HepG2 (cell line): ENCODE measurements around the gene ARHGEF39. TPM values are rescaled to one million over a fixed set of nuclear protein-coding genes. Genes with fewer than 3 reads are reported as not detected.

Experiments used
- ATAC-seq: fragments of 200-7000 bp; cut with Tn5 transposase; 3 replicates; pipeline ENCODE4 v1.9.1; 2020; ENCODE audit warnings: mild to moderate bottlenecking, moderate library complexity
- BruUV-seq: library from RNA; stranded (reverse); fragments of 400-500 nt; replicated peaks from 2 replicates; lab custom pipeline; 2021; lab: Mats Ljungman, UMichigan
- CTCF ChIA-PET: fragments of 300-600 bp; formaldehyde crosslinking; extraction: SDS; loops from one replicate; lab custom pipeline; 2021; ENCODE audit warnings: low total read pairs, inconsistent platforms, low intra/inter-chr PET ratio; lab: Yijun Ruan, JAX
- POLR2A ChIA-PET: fragments of 350-600 bp; sonication (Branson Sonifier 250); formaldehyde crosslinking; loops from one replicate; lab custom pipeline; 2020; ENCODE audit warnings: antibody characterized with exemption, inconsistent platforms; lab: Yijun Ruan, JAX
- DNase-seq: peaks from one replicate; pipeline ENCODE4 v3.0.0-alpha.2; 2015; ENCODE audit warnings: low spot score
- FAIRE-seq: peaks from 3 replicates; lab custom pipeline; 2011; peaks lifted over from hg19 to GRCh38; lab: Jason Lieb, UNC
- H2AFZ ChIP-seq: one replicate; pipeline ENCODE4 v1.6.1; 2011; ENCODE audit warnings: low read length, inconsistent platforms
- H3K27ac ChIP-seq: fragments of 300-600 bp; 3 replicates; pipeline ENCODE4 v1.8.0; 2011; ENCODE audit warnings: mixed run types, mild to moderate bottlenecking, mixed read lengths, low read length, inconsistent platforms; ENCODE audit not compliant: insufficient read depth; ENCODE audit errors: extremely low read length
- H3K27me3 ChIP-seq, 2 experiments: fragments of 200-600 bp in 1 of 2; 2 replicates in 1 of 2; 3 replicates in 1 of 2; pipeline versions ENCODE4 v1.6.0 to v1.8.0; 2011; ENCODE audit warnings: low read length in 2 of 2, mild to moderate bottlenecking in 2 of 2, moderate library complexity in 2 of 2, inconsistent platforms in 1 of 2; ENCODE audit not compliant: insufficient read depth in 2 of 2, control insufficient read depth in 1 of 2
- H3K36me3 ChIP-seq, 2 experiments: fragments of 200-600 bp in 1 of 2; replicated peaks in 1 of 2; 2 replicates in 1 of 2; 3 replicates in 1 of 2; pipeline versions ENCODE4 v1.5.1 to v1.8.0; 2011; ENCODE audit warnings: low read length in 2 of 2, inconsistent platforms in 1 of 2; ENCODE audit not compliant: insufficient read depth in 2 of 2, control insufficient read depth in 1 of 2
- H3K4me1 ChIP-seq: 2 replicates; pipeline ENCODE4 v1.5.1; 2012; ENCODE audit warnings: low read length, inconsistent platforms; ENCODE audit not compliant: insufficient read depth
- H3K4me2 ChIP-seq: 2 replicates; pipeline ENCODE4 v1.6.0; 2011; ENCODE audit warnings: low read depth, low read length, inconsistent platforms
- H3K4me3 ChIP-seq, 3 experiments: fragments of 200-600 bp in 1 of 3; sonication (generic), shearing (Covaris generic) in 1 of 3; replicated peaks in 1 of 3; 2 replicates each; pipeline ENCODE4 v1.5.1; 2011 to 2016; ENCODE audit warnings: low read length in 3 of 3, inconsistent platforms in 2 of 3, low read depth in 2 of 3, mild to moderate bottlenecking in 2 of 3, control low read depth in 1 of 3, mixed read lengths in 1 of 3; ENCODE audit not compliant: insufficient read depth in 1 of 3
- H3K79me2 ChIP-seq: one replicate; pipeline ENCODE4 v1.6.1; 2011; ENCODE audit warnings: low read length, inconsistent platforms; ENCODE audit not compliant: insufficient read depth
- H3K9ac ChIP-seq: 2 replicates; pipeline ENCODE4 v1.6.0; 2011; ENCODE audit warnings: mild to moderate bottlenecking, low read depth, low read length, inconsistent platforms; ENCODE audit not compliant: insufficient read depth
- H3K9me3 ChIP-seq: 2 replicates; pipeline ENCODE4 v1.5.1; 2012; ENCODE audit warnings: mild to moderate bottlenecking, low read length
- H4K20me1 ChIP-seq: 2 replicates; pipeline ENCODE4 v1.6.0; 2011; ENCODE audit warnings: inconsistent platforms, mild to moderate bottlenecking, low read length, moderate library complexity; ENCODE audit not compliant: insufficient read depth
- ATF7 ChIP-seq, 2 experiments: fragments of 450-650 bp in 1 of 2; sonication (generic) in 1 of 2; formaldehyde crosslinking in 1 of 2; IDR thresholded peaks; 2 replicates each; pipeline versions ENCODE4 v1.4.0 to v1.6.1; 2016 to 2020; ENCODE audit warnings: antibody characterized with exemption in 1 of 2, mild to moderate bottlenecking in 1 of 2, missing genetic modification reagents in 1 of 2
- CENPX ChIP-seq: sonication (generic); formaldehyde crosslinking; IDR thresholded peaks from 2 replicates; pipeline ENCODE4 v1.9.0; 2021; ENCODE audit warnings: mild to moderate bottlenecking, missing genetic modification reagents, moderate library complexity
- GATAD1 ChIP-seq: IDR thresholded peaks from 2 replicates; pipeline ENCODE4 v1.6.1; 2016; ENCODE audit warnings: missing genetic modification reagents, missing compliant biosample characterization
- HMG20A ChIP-seq: IDR thresholded peaks from 2 replicates; pipeline ENCODE4 v1.6.1; 2016; ENCODE audit warnings: borderline replicate concordance
- MZF1 ChIP-seq: sonication (generic); formaldehyde crosslinking; IDR thresholded peaks from 2 replicates; pipeline ENCODE4 v1.8.1; 2023; ENCODE audit warnings: mild to moderate bottlenecking, missing genetic modification reagents, borderline replicate concordance
- ZNF253 ChIP-seq: sonication (generic); formaldehyde crosslinking; IDR thresholded peaks from 2 replicates; pipeline ENCODE4 v1.8.0; 2022; ENCODE audit warnings: mild to moderate bottlenecking, missing genetic modification reagents, borderline replicate concordance
- ZNF296 ChIP-seq: sonication (generic); formaldehyde crosslinking; conservative IDR thresholded peaks from 2 replicates; pipeline ENCODE4 v1.5.0; 2020; ENCODE audit warnings: mild to moderate bottlenecking, missing genetic modification reagents
- ZNF879 ChIP-seq: sonication (generic); formaldehyde crosslinking; IDR thresholded peaks from 2 replicates; pipeline ENCODE4 v1.8.1; 2023; ENCODE audit warnings: missing genetic modification reagents
- WGBS: methylation state at CpG from one replicate; pipeline ENCODE4 v1.1.6; 2017; ENCODE audit warnings: low lambda C conversion rate; 5-methylcytosine and 5-hydroxymethylcytosine counted together
- in situ Hi-C: cut with HindIII; loops from 2 replicates; pipeline ENCODE4 v1.10.0; 2017; ENCODE audit warnings: low pct_unique_long_range_greater_than_20kb; ENCODE audit not compliant: extremely low pct_ligation_motif_present
- intact Hi-C: fragments of 100-400 bp; cut with micrococcal nuclease; formaldehyde crosslinking; loops from one replicate; pipeline ENCODE4 v1.10.0; 2022; ENCODE audit not compliant: unreplicated experiment
- polyA plus RNA-seq, 8 experiments: library from polyadenylated mRNA; depleted of rRNA in 3 of 8; stranded (reverse) in 7 of 8; unstranded in 1 of 8; fragments of >200 nt; fragmentation: Illumina TruSeq in 4 of 8; extraction: Trizol in 4 of 8; gene quantifications; 2 replicates each; pipeline versions ENCODE4 v1.2.1 to v1.2.3, GENCODE V29; 2011 to 2016; ENCODE audit warnings: low read depth in 4 of 8, missing spikeins in 1 of 8, mixed read lengths in 1 of 8; ENCODE audit not compliant: insufficient read depth in 1 of 8
- total RNA-seq, 5 experiments: library from RNA; depleted of rRNA; stranded (reverse); fragments of >200 nt; fragmentation: Illumina TruSeq; extraction: Trizol; gene quantifications; 2 replicates each; pipeline ENCODE4 v1.2.3, GENCODE V29; 2016; ENCODE audit warnings: low read depth in 1 of 5
- TF ChIP-seq, protein P1 (sequence below), 2 experiments: fragments of 450-650 bp in 1 of 2; sonication (generic) in 1 of 2; formaldehyde crosslinking; IDR thresholded peaks; 2 replicates each; pipeline versions ENCODE4 v1.5.0 to v1.8.0; 2020 to 2022; ENCODE audit warnings: mild to moderate bottlenecking in 1 of 2, missing genetic modification reagents in 1 of 2
- TF ChIP-seq, protein P2 (sequence below): sonication (generic); formaldehyde crosslinking; IDR thresholded peaks from 2 replicates; pipeline ENCODE4 v1.4.0; 2020; ENCODE audit warnings: missing genetic modification reagents
- TF ChIP-seq, protein P3 (sequence below): sonication (generic); formaldehyde crosslinking; IDR thresholded peaks from 2 replicates; pipeline ENCODE4 v1.4.0; 2020; ENCODE audit warnings: low read depth, missing genetic modification reagents

ARHGEF39 gene
- total and polyA plus RNA-seq, 2 of the 13 experiments (the other 11 are each of a cell fraction or from before 2014, with no cell fraction given) = 11.2 to 12.3 TPM

DNA sequence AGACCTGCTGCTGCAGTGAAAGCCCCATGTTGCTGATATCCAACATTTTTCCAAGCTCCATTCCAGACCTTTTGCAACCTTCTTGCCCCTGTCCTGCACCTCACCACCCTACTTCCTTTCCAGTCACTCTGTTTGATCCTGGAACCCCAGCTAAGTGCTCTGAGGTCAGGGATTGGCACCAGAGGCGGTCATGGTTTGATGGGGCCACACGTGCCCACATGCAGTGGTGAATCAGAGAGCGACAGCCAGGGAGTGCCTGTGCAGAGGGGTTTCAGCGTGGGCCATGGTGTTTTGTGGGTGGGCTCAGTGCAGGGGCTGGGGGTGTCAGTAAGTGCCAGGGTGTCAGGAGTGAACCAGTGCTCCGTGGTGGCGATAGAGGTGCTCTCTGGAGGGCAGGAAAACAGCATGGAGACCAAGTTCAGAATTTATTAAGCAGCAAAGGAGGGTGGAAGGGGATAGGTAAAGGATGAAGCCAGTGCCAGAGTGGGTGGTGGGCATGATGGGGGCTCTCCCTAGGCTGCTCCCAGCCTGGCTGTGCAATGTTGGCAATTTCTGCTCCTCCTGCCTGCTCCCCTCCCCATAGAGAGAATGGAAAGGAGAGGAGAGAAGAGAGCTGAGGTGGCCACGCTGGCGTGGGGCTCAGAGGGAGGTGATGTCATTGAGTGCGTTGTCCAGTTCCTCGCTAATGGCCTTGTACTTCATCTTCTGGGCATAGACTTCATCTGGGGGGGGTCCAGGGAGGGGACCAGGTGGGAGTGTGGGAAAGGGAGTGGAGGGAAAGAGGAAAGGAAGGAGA is 17.7 kb upstream of the ARHGEF39 start:
- ChIA-PET POLR2A (no interaction called here), CTCF (no interaction called here)
- Histone ChIP-seq H3K36me3 (no peaks in the 10 kb centered on the region), H3K4me1 (peaks cover 28% of the 10 kb centered on the region), H3K4me2 (no peak overlapping the region), H3K4me3 (no peak overlapping the region), H3K27ac (no peak overlapping the region), H3K9me3 (no peaks in the 10 kb centered on the region), H2AFZ (no peak overlapping the region), H4K20me1 (no peaks in the 10 kb centered on the region), H3K79me2 (no peaks in the 10 kb centered on the region), H3K27me3 (no peaks in the 10 kb centered on the region), H3K9ac (no peak overlapping the region)
- FAIRE-seq (no peak), DNase-seq (no peak), ATAC-seq (no peak)
- intact Hi-C loops = no loop called here
- 89% methylated on average over 10 of the region's 10 CpGs for WGBS
- no TSS peak for BruUV-seq
- TF ChIP-seq ZNF879 (CRISPR knock-in tag) (no peak), ZNF253 (CRISPR knock-in tag) (no peak), ATF7 (IDR thresholded peaks at IDR 0.05) (0 out of 2 replicates have a peak, but pooled peaks have one; percentile 5), ATF7 (CRISPR knock-in tag; IDR thresholded peaks at IDR 0.05) (no peak)
- in situ Hi-C loops = no loop called here

DNA sequence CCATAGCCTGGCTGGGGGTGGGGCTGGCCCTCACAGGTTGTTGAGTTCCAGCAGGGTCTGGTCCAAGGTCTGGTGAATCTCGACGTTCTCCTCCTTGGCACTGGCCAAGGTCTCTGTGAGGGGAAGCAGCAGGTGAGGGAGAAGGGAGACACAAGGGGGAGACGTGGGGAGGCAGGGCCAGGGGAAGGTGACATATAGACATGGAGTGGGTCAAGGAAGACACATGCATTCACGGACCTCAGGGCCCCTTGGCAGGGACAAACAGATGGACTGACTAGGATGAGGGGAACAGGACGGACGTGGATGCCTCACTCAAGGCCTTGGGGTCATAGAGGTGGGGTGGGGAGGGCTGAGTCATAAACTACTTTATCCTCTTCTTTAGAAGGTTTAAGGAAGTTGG is 17.1 kb upstream of the ARHGEF39 start:
- no peak for ATAC-seq
- BruUV-seq = no TSS peak
- TF ChIP-seq HMG20A (CRISPR knock-in tag) (no peak), ZNF296 (CRISPR knock-in tag) (no peak), GATAD1 (no peak), CENPX (CRISPR knock-in tag) (no peak), MZF1 (CRISPR knock-in tag) (no peak)
- TF ChIP-seq, protein P1, sequence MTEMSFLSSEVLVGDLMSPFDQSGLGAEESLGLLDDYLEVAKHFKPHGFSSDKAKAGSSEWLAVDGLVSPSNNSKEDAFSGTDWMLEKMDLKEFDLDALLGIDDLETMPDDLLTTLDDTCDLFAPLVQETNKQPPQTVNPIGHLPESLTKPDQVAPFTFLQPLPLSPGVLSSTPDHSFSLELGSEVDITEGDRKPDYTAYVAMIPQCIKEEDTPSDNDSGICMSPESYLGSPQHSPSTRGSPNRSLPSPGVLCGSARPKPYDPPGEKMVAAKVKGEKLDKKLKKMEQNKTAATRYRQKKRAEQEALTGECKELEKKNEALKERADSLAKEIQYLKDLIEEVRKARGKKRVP (CRISPR knock-in tag; IDR thresholded peaks at IDR 0.05) = no peak
- TF ChIP-seq, protein P2, sequence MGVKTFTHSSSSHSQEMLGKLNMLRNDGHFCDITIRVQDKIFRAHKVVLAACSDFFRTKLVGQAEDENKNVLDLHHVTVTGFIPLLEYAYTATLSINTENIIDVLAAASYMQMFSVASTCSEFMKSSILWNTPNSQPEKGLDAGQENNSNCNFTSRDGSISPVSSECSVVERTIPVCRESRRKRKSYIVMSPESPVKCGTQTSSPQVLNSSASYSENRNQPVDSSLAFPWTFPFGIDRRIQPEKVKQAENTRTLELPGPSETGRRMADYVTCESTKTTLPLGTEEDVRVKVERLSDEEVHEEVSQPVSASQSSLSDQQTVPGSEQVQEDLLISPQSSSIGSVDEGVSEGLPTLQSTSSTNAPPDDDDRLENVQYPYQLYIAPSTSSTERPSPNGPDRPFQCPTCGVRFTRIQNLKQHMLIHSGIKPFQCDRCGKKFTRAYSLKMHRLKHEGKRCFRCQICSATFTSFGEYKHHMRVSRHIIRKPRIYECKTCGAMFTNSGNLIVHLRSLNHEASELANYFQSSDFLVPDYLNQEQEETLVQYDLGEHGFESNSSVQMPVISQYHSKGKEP = no peak
- TF ChIP-seq, protein P3, sequence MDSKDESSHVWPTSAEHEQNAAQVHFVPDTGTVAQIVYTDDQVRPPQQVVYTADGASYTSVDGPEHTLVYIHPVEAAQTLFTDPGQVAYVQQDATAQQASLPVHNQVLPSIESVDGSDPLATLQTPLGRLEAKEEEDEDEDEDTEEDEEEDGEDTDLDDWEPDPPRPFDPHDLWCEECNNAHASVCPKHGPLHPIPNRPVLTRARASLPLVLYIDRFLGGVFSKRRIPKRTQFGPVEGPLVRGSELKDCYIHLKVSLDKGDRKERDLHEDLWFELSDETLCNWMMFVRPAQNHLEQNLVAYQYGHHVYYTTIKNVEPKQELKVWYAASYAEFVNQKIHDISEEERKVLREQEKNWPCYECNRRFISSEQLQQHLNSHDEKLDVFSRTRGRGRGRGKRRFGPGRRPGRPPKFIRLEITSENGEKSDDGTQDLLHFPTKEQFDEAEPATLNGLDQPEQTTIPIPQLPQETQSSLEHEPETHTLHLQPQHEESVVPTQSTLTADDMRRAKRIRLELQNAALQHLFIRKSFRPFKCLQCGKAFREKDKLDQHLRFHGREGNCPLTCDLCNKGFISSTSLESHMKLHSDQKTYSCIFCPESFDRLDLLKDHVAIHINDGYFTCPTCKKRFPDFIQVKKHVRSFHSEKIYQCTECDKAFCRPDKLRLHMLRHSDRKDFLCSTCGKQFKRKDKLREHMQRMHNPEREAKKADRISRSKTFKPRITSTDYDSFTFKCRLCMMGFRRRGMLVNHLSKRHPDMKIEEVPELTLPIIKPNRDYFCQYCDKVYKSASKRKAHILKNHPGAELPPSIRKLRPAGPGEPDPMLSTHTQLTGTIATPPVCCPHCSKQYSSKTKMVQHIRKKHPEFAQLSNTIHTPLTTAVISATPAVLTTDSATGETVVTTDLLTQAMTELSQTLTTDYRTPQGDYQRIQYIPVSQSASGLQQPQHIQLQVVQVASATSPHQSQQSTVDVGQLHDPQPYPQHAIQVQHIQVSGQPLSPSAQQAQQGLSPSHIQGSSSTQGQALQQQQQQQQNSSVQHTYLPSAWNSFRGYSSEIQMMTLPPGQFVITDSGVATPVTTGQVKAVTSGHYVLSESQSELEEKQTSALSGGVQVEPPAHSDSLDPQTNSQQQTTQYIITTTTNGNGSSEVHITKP (CRISPR knock-in tag) = no peak

More for the DNA sequence above, 17.1 kb upstream of the ARHGEF39 start:
- Histone ChIP-seq H3K9me3 (no peaks in the 10 kb centered on the region), H3K36me3 (no peaks in the 10 kb centered on the region), H3K9ac (no peak overlapping the region), H3K27me3 (no peaks in the 10 kb centered on the region), H3K27ac (no peak overlapping the region), H4K20me1 (no peaks in the 10 kb centered on the region), H3K4me1 (peaks cover 22% of the 10 kb centered on the region), H3K4me2 (no peak overlapping the region), H3K4me3 (no peak overlapping the region), H3K79me2 (no peaks in the 10 kb centered on the region), H2AFZ (no peak overlapping the region)
- intact Hi-C loops = no loop called here
- FAIRE-seq (no peak), DNase-seq (no peak)
- WGBS = 81% methylated on average over 6 of the region's 6 CpGs
- CTCF ChIA-PET = no interaction called here
- POLR2A ChIA-PET = no interaction called here
- in situ Hi-C loops = no loop called here
